Stimulated activated naive CD8-positive, alpha-beta T cell treated with anti-CD3 and anti-CD28 coated beads, Interleukin-15, amount 100 ng/mL, for 72 hours (primary cell): ENCODE results near the gene CYGB.

Experiments used
- ATAC-seq: fragments of 150-1000 bp; cut with Tn5 transposase; 2 replicates; pipeline ENCODE4 v1.10.0; 2021; ENCODE audit warnings: mild to moderate bottlenecking, moderate library complexity
- DNase-seq, 2 donors: peaks; one replicate each; pipeline ENCODE4 v3.0.0; 2021 to 2022
- H3K27ac Mint-ChIP-seq, 2 donors: one replicate each; pipeline ENCODE4 v1.8.0; 2022; ENCODE audit warnings: mild to moderate bottlenecking in 2 of 2, mixed read lengths in 2 of 2, moderate library complexity in 2 of 2
- H3K27me3 Mint-ChIP-seq: one replicate; pipeline ENCODE4 v1.8.0; 2022; ENCODE audit warnings: mixed read lengths
- H3K4me1 Mint-ChIP-seq: one replicate; pipeline ENCODE4 v1.8.0; 2022; ENCODE audit warnings: mild to moderate bottlenecking, mixed read lengths
- H3K4me3 Mint-ChIP-seq, 2 donors: one replicate each; pipeline ENCODE4 v1.8.0; 2022; ENCODE audit warnings: mild to moderate bottlenecking in 2 of 2, mixed read lengths in 2 of 2, moderate library complexity in 1 of 2
- H3K9me3 Mint-ChIP-seq, 2 donors: one replicate each; pipeline ENCODE4 v1.8.0; 2022; ENCODE audit warnings: mixed read lengths in 2 of 2

CYGB gene

GRCh38 chr17:76547642-76548202, 10.2 kb upstream of the CYGB start:
- no peak overlapping the region for H3K27ac Mint-ChIP-seq
- DNase-seq: no peak
- H3K4me1 Mint-ChIP-seq: peaks cover 6% of the 10 kb centered on the region
- no peak for ATAC-seq
- H3K4me3 Mint-ChIP-seq: no peak overlapping the region
- H3K27me3 Mint-ChIP-seq: peaks cover 2% of the 10 kb centered on the region
- no peaks in the 10 kb centered on the region for H3K9me3 Mint-ChIP-seq

GRCh38 chr17:76547183-76547641, 9.7 kb upstream of the CYGB start:
- Mint-ChIP-seq H3K27ac (no peak overlapping the region), H3K27me3 (peaks cover 7% of the 10 kb centered on the region), H3K4me1 (peaks cover 6% of the 10 kb centered on the region), H3K9me3 (no peaks in the 10 kb centered on the region), H3K4me3 (no peak overlapping the region)
- DNase-seq: peak in 1 of 2 donors; percentile 55
- ATAC-seq: peak; percentile 90

GRCh38 chr17:76546556-76547182, 9.2 kb upstream of the CYGB start:
- no peaks in the 10 kb centered on the region for H3K9me3 Mint-ChIP-seq
- H3K4me1 Mint-ChIP-seq: peaks cover 6% of the 10 kb centered on the region
- H3K27ac Mint-ChIP-seq: no peak overlapping the region
- H3K4me3 Mint-ChIP-seq: no peak overlapping the region
- no peak for DNase-seq
- peaks cover 11% of the 10 kb centered on the region for H3K27me3 Mint-ChIP-seq
- ATAC-seq: no peak

- Mint-ChIP-seq H3K4me1 (peaks cover 6% of the 10 kb centered on the region), H3K27me3 (peaks cover 11% of the 10 kb centered on the region), H3K27ac (no peak overlapping the region), H3K9me3 (no peaks in the 10 kb centered on the region), H3K4me3 (no peak overlapping the region)
- DNase-seq (no peak), ATAC-seq (no peak)
Observed at GRCh38 chr17:76545918-76546555, 8.5 kb upstream of the CYGB start.

GRCh38 chr17:76544546-76545365, 7.2 kb upstream of the CYGB start:
- ATAC-seq (no peak), DNase-seq (no peak)
- Mint-ChIP-seq H3K27me3 (peaks cover 11% of the 10 kb centered on the region), H3K4me3 (no peak overlapping the region), H3K27ac (no peak overlapping the region), H3K4me1 (peaks cover 11% of the 10 kb centered on the region), H3K9me3 (no peaks in the 10 kb centered on the region)

- Mint-ChIP-seq H3K4me3 (no peak overlapping the region), H3K27me3 (peaks cover 19% of the 10 kb centered on the region), H3K4me1 (peaks cover 15% of the 10 kb centered on the region), H3K27ac (peak overlapping the region in 1 of 2 donors; percentile 57), H3K9me3 (no peaks in the 10 kb centered on the region)
- DNase-seq: no peak
- no peak for ATAC-seq
Observed at GRCh38 chr17:76543826-76544545, 6.5 kb upstream of the CYGB start.

- Mint-ChIP-seq H3K27ac (no peak overlapping the region), H3K4me1 (peaks cover 15% of the 10 kb centered on the region), H3K9me3 (no peaks in the 10 kb centered on the region), H3K4me3 (no peak overlapping the region), H3K27me3 (peaks cover 24% of the 10 kb centered on the region)
- DNase-seq: no peak
- no peak for ATAC-seq
Observed at GRCh38 chr17:76543482-76543825, 5.9 kb upstream of the CYGB start.

GRCh38 chr17:76542984-76543383, 5.5 kb upstream of the CYGB start:
- DNase-seq (no peak), ATAC-seq (no peak)
- peaks cover 26% of the 10 kb centered on the region for H3K27me3 Mint-ChIP-seq
- no peak overlapping the region for H3K27ac Mint-ChIP-seq
- no peaks in the 10 kb centered on the region for H3K9me3 Mint-ChIP-seq
- peaks cover 15% of the 10 kb centered on the region for H3K4me1 Mint-ChIP-seq
- no peak overlapping the region for H3K4me3 Mint-ChIP-seq

- H3K9me3 Mint-ChIP-seq: no peaks in the 10 kb centered on the region
- H3K4me1 Mint-ChIP-seq: peaks cover 15% of the 10 kb centered on the region
- H3K4me3 Mint-ChIP-seq: no peak overlapping the region
- H3K27me3 Mint-ChIP-seq: peaks cover 26% of the 10 kb centered on the region
- no peak for DNase-seq
- no peak for ATAC-seq
- no peak overlapping the region for H3K27ac Mint-ChIP-seq
Observed at GRCh38 chr17:76542566-76542971, 5.1 kb upstream of the CYGB start.

GRCh38 chr17:76541739-76542454, 4.4 kb upstream of the CYGB start:
- peaks cover 15% of the 10 kb centered on the region for H3K4me1 Mint-ChIP-seq
- no peak for DNase-seq
- H3K4me3 Mint-ChIP-seq: no peak overlapping the region
- H3K27ac Mint-ChIP-seq: peak overlapping the region in 1 of 2 donors; percentile 30
- H3K27me3 Mint-ChIP-seq: peaks cover 31% of the 10 kb centered on the region
- no peak for ATAC-seq
- H3K9me3 Mint-ChIP-seq: no peaks in the 10 kb centered on the region

- no peaks in the 10 kb centered on the region for H3K9me3 Mint-ChIP-seq
- H3K27me3 Mint-ChIP-seq: peaks cover 40% of the 10 kb centered on the region
- H3K4me3 Mint-ChIP-seq: peak overlapping the region in 1 of 2 donors; percentile 41
- ATAC-seq (peak; percentile 49), DNase-seq (no peak)
- peaks cover 17% of the 10 kb centered on the region for H3K4me1 Mint-ChIP-seq
- H3K27ac Mint-ChIP-seq: no peak overlapping the region
Observed at GRCh38 chr17:76540381-76541300, 3.1 kb upstream of the CYGB start.

GRCh38 chr17:76539631-76540271, 2.2 kb upstream of the CYGB start, which contains the start of gene PRCD:
TSS of gene PRCD (plus strand) at chr17:76540044. CDS start at chr17:76540142, 98 bp downstream.
- no peak for ATAC-seq
- no peaks in the 10 kb centered on the region for H3K9me3 Mint-ChIP-seq
- H3K4me3 Mint-ChIP-seq: peak within 1 kb of the TSS; percentile 28 to 73
- peaks cover 26% of the 10 kb centered on the region for H3K4me1 Mint-ChIP-seq
- H3K27me3 Mint-ChIP-seq: peaks cover 40% of the 10 kb centered on the region
- no peak for DNase-seq
- H3K27ac Mint-ChIP-seq: no peak within 1 kb of the TSS

- Mint-ChIP-seq H3K9me3 (no peaks in the 10 kb centered on the region), H3K4me3 (peak overlapping the region; percentile 28 to 73), H3K27ac (no peak overlapping the region), H3K27me3 (peaks cover 40% of the 10 kb centered on the region), H3K4me1 (peaks cover 26% of the 10 kb centered on the region)
- DNase-seq: no peak
- ATAC-seq: no peak
Observed at GRCh38 chr17:76538941-76539570, 1.5 kb upstream of the CYGB start.
